GM10266 (cell line): ENCODE data around the gene AGO3.

ENCODE experiments used
- DNase-seq: peaks from one replicate; pipeline ENCODE4 v3.0.0; 2012; ENCODE audit errors: extremely low spot score
- CTCF ChIP-seq: IDR thresholded peaks from 2 replicates; pipeline ENCODE4 v1.5.1; 2012; ENCODE audit warnings: mild to moderate bottlenecking, low read depth; ENCODE audit not compliant: control insufficient read depth, insufficient read depth; ENCODE audit errors: missing control alignments

The AGO3 gene

GRCh38 chr1:35894656-35895055 is 36.2 kb upstream of the AGO3 start:
- no peak for TF ChIP-seq CTCF
- DNase-seq = no peak

- TF ChIP-seq CTCF = peak; percentile 8
- no peak for DNase-seq
These were observed 31.0 kb upstream of the AGO3 start for GRCh38 chr1:35899941-35900340.

DNA sequence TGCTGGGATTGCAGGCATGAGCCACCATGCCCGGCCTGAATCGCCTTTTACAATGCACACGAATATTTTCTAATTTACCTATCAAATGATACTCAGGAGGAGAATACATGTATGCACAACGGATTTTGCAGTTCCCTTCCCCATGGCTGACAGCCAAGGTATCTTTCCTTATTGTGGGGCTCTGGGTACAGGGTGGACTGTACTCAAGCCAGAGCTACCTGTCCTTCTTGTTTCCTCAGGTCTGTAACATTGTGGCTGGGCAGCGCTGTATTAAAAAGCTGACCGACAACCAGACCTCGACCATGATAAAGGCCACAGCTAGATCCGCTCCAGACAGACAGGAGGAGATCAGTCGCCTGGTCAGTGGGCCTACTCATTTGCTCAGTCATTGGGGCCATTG is 29.7 kb upstream of the AGO3 start:
- DNase-seq = no peak
- no peak for TF ChIP-seq CTCF

GRCh38 chr1:35902671-35903070 is 28.2 kb upstream of the AGO3 start:
- DNase-seq = no peak
- TF ChIP-seq CTCF = no peak

DNA sequence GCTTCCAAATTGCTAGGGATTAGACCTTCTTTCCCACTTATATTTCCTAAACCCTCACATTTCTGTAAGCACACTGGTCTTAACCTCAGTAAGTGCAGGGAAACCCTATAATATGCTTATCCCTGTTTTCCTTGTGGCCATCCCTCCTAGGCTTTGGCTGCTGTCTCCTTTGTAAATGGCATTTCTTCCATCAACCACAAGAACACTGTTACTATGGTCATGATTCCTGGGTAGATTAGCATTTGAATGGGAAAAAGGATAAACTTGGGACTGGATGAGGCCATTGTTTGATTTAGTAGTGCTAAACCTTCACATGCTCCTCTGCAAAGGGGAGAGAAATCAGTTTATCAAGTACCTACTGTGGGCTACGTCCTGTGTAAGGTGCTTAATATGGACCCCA is 16.2 kb upstream of the AGO3 start:
- TF ChIP-seq CTCF = no peak

DNA sequence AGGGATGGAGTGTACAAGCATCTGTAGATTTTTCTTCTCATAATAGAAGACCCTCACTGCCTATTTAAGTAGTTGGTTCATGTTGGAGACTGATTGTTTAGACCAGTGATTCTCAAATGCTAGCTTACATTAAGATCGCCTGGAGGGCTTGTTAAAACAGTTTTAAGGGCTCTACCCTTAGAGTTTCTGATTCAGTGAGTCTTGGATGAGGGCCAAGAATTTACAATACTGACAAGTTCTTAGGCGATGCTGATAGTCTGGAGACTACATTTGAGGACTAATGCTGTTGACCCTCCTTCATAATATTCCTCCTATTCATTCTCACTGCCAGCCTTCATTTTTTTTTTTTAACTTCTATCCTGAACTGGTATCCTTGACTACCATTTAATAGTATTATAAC is 15.2 kb upstream of the AGO3 start:
- no peak for TF ChIP-seq CTCF
- no peak for DNase-seq

More for the DNA sequence above, 16.2 kb upstream of the AGO3 start:
- DNase-seq = no peak

GRCh38 chr1:35923791-35924221 is 7.1 kb upstream of the AGO3 start:
- DNase-seq = no peak
- TF ChIP-seq CTCF = no peak
